Duodenal mucosa (tissue), 2 donors: Measurements from ENCODE around the gene TSPYL1.
A peak's percentile ranks its signal among the peaks of the same experiment; 100 is the strongest.
"Not testable (repeated sequence)": the region's sequence is repeated elsewhere in the genome, so short reads cannot be mapped to it uniquely, and the experiment has no call there.

ENCODE experiments used
- H3K27ac ChIP-seq: one replicate; pipeline ENCODE4 v1.7.0; 2013; ENCODE audit warnings: low read depth, low read length
- H3K27me3 ChIP-seq, 2 donors: one replicate each; pipeline ENCODE4 v1.7.0; 2013; ENCODE audit warnings: low read length in 2 of 2, control low read depth in 1 of 2; ENCODE audit not compliant: insufficient read depth in 2 of 2, control insufficient read depth in 1 of 2
- H3K36me3 ChIP-seq, 2 donors: one replicate each; pipeline ENCODE4 v1.7.0; 2013; ENCODE audit warnings: low read length in 2 of 2, control low read depth in 1 of 2; ENCODE audit not compliant: insufficient read depth in 2 of 2, control insufficient read depth in 1 of 2
- H3K4me1 ChIP-seq, 2 donors: one replicate each; pipeline ENCODE4 v1.7.0; 2013; ENCODE audit warnings: low read length in 2 of 2, control low read depth in 1 of 2; ENCODE audit not compliant: insufficient read depth in 2 of 2, control insufficient read depth in 1 of 2
- H3K4me3 ChIP-seq, 2 donors: one replicate each; pipeline ENCODE4 v1.7.0; 2013; ENCODE audit warnings: low read length in 2 of 2, low read depth in 1 of 2
- H3K9ac ChIP-seq, 2 donors: one replicate each; pipeline ENCODE4 v1.7.0; 2013; ENCODE audit warnings: low read length in 2 of 2, low read depth in 1 of 2
- H3K9me3 ChIP-seq, 2 donors: one replicate each; pipeline ENCODE4 v1.7.0; 2013; ENCODE audit warnings: low read length in 2 of 2, control low read depth in 1 of 2; ENCODE audit not compliant: control insufficient read depth in 1 of 2

The TSPYL1 gene

GRCh38 chr6:116279232-116280160 lies at the start of gene TSPYL1:
TSPYL1 (minus strand) TSS chr6:116279930; CDS start chr6:116279830, 100 bp downstream.
- peaks cover 30 to 38% of the 10 kb centered on the region in 2 donors for H3K4me1 ChIP-seq
- peak within 1 kb of the TSS; percentile 99 for H3K27ac ChIP-seq
- peak within 1 kb of the TSS; percentile 87 to 97 for H3K4me3 ChIP-seq

GRCh38 chr6:116329156-116329555 lies 49.4 kb upstream of the TSPYL1 start:
- Histone ChIP-seq H3K9me3 (no peaks in the 10 kb centered on the region), H3K27me3 (no peaks in the 10 kb centered on the region), H3K9ac (no peak overlapping the region), H3K36me3 (no peaks in the 10 kb centered on the region), H3K4me3 (no peak overlapping the region), H3K4me1 (no peaks in the 10 kb centered on the region), H3K27ac (no peak overlapping the region)

More at GRCh38 chr6:116279232-116280160, at the start of gene TSPYL1:
- no peaks in the 10 kb centered on the region for H3K27me3 ChIP-seq
- peak within 1 kb of the TSS; percentile 91 to 99 for H3K9ac ChIP-seq
- peaks cover 5 to 8% of the 10 kb centered on the region in 2 donors for H3K36me3 ChIP-seq
- H3K9me3 ChIP-seq = no peaks in the 10 kb centered on the region

GRCh38 chr6:116328528-116328903 lies 48.8 kb upstream of the TSPYL1 start:
- no peaks in the 10 kb centered on the region for H3K9me3 ChIP-seq
- no peak overlapping the region for H3K4me3 ChIP-seq
- no peaks in the 10 kb centered on the region for H3K36me3 ChIP-seq
- H3K27ac ChIP-seq = no peak overlapping the region
- no peak overlapping the region for H3K9ac ChIP-seq
- no peaks in the 10 kb centered on the region for H3K4me1 ChIP-seq
- no peaks in the 10 kb centered on the region for H3K27me3 ChIP-seq

- no peaks in the 10 kb centered on the region for H3K27me3 ChIP-seq
- H3K9me3 ChIP-seq = no peaks in the 10 kb centered on the region
- no peaks in the 10 kb centered on the region for H3K36me3 ChIP-seq
- H3K4me1 ChIP-seq = no peaks in the 10 kb centered on the region
- H3K9ac ChIP-seq = no peak overlapping the region
- no peak overlapping the region for H3K4me3 ChIP-seq
- H3K27ac ChIP-seq = no peak overlapping the region
Measured at GRCh38 chr6:116327803-116328527, 48.2 kb upstream of the TSPYL1 start.

- no peaks in the 10 kb centered on the region for H3K9me3 ChIP-seq
- no peak overlapping the region for H3K4me3 ChIP-seq
- no peak overlapping the region for H3K27ac ChIP-seq
- H3K4me1 ChIP-seq = no peaks in the 10 kb centered on the region
- no peak overlapping the region for H3K9ac ChIP-seq
- no peaks in the 10 kb centered on the region for H3K36me3 ChIP-seq
- no peaks in the 10 kb centered on the region for H3K27me3 ChIP-seq
Measured at GRCh38 chr6:116326996-116327395, 47.3 kb upstream of the TSPYL1 start.

- H3K27ac ChIP-seq = no peak overlapping the region
- H3K36me3 ChIP-seq = no peaks in the 10 kb centered on the region
- no peaks in the 10 kb centered on the region for H3K27me3 ChIP-seq
Measured at GRCh38 chr6:116326181-116326671, 46.5 kb upstream of the TSPYL1 start.

GRCh38 chr6:116325634-116326132 lies 46.0 kb upstream of the TSPYL1 start:
- H3K4me1 ChIP-seq, H3K27ac ChIP-seq, H3K9ac ChIP-seq, H3K36me3 ChIP-seq, H3K27me3 ChIP-seq, H3K4me3 ChIP-seq, H3K9me3 ChIP-seq: not testable (repeated sequence)

More at GRCh38 chr6:116326181-116326671, 46.5 kb upstream of the TSPYL1 start:
- Histone ChIP-seq H3K9me3 (no peaks in the 10 kb centered on the region), H3K9ac (no peak overlapping the region), H3K4me3 (no peak overlapping the region), H3K4me1 (no peaks in the 10 kb centered on the region)

- Histone ChIP-seq H3K36me3 (no peaks in the 10 kb centered on the region), H3K4me3 (no peak overlapping the region), H3K4me1 (no peaks in the 10 kb centered on the region)
Measured at GRCh38 chr6:116323863-116324262, 44.1 kb upstream of the TSPYL1 start.

GRCh38 chr6:116321933-116322332 lies 42.2 kb upstream of the TSPYL1 start:
- H3K9ac ChIP-seq, H3K27ac ChIP-seq, H3K4me3 ChIP-seq, H3K4me1 ChIP-seq, H3K9me3 ChIP-seq, H3K27me3 ChIP-seq, H3K36me3 ChIP-seq: not testable (repeated sequence)

More at GRCh38 chr6:116323863-116324262, 44.1 kb upstream of the TSPYL1 start:
- H3K27ac ChIP-seq = no peak overlapping the region
- no peak overlapping the region for H3K9ac ChIP-seq
- H3K9me3 ChIP-seq = no peaks in the 10 kb centered on the region
- no peaks in the 10 kb centered on the region for H3K27me3 ChIP-seq
